HEK293T (cell line): ENCODE measurements around the gene PAN2.
"Not testable (repeated sequence)": the region's sequence is repeated elsewhere in the genome, so short reads cannot be mapped to it uniquely, and the experiment has no call there.

ENCODE experiments used
- CTCF ChIA-PET: fragments of 350-600 bp; formaldehyde crosslinking; extraction: SDS; loops from one replicate; lab custom pipeline; 2021; ENCODE audit warnings: antibody characterized with exemption, inconsistent platforms; lab: Yijun Ruan, JAX
- POLR2A ChIA-PET: fragments of 350-600 bp; formaldehyde crosslinking; extraction: SDS; loops from one replicate; lab custom pipeline; 2020; ENCODE audit warnings: antibody characterized with exemption, inconsistent platforms; lab: Yijun Ruan, JAX
- DNase-seq: peaks from one replicate; pipeline ENCODE4 v3.0.0; 2012; ENCODE audit warnings: mixed read lengths; ENCODE audit errors: extremely low spot score
- ARNT ChIP-seq: fragments of 450-650 bp; IDR thresholded peaks from 2 replicates; pipeline ENCODE4 v1.6.1; 2017; ENCODE audit warnings: mild to moderate bottlenecking
- BHLHE40 ChIP-seq: fragments of 450-650 bp; IDR thresholded peaks from 2 replicates; pipeline ENCODE4 v1.6.1; 2016; ENCODE audit warnings: mild to moderate bottlenecking, moderate library complexity, borderline replicate concordance
- CTBP1 ChIP-seq: fragments of 450-650 bp; IDR thresholded peaks from 2 replicates; pipeline ENCODE4 v1.6.1; 2016; ENCODE audit warnings: borderline replicate concordance
- ELF4 ChIP-seq: fragments of 450-650 bp; IDR thresholded peaks from 2 replicates; pipeline ENCODE4 v1.6.1; 2017; ENCODE audit warnings: antibody characterized with exemption
- FOXA1 ChIP-seq: fragments of 450-650 bp; IDR thresholded peaks from 2 replicates; pipeline ENCODE4 v1.6.1; 2016; ENCODE audit warnings: mild to moderate bottlenecking
- FOXK2 ChIP-seq: fragments of 450-650 bp; IDR thresholded peaks from 2 replicates; pipeline ENCODE4 v1.6.1; 2016; ENCODE audit warnings: mild to moderate bottlenecking
- FOXM1 ChIP-seq: fragments of 450-650 bp; IDR thresholded peaks from 2 replicates; pipeline ENCODE4 v1.6.1; 2017; ENCODE audit warnings: mild to moderate bottlenecking, borderline replicate concordance
- HDGF ChIP-seq: fragments of 450-650 bp; IDR thresholded peaks from 2 replicates; pipeline ENCODE4 v1.6.1; 2017; ENCODE audit warnings: antibody characterized with exemption, borderline replicate concordance
- L3MBTL2 ChIP-seq: fragments of 450-650 bp; conservative IDR thresholded peaks from 2 replicates; pipeline ENCODE4 v1.6.1; 2016; ENCODE audit warnings: mild to moderate bottlenecking
- LEF1 ChIP-seq: fragments of 450-650 bp; IDR thresholded peaks from 2 replicates; pipeline ENCODE4 v1.6.1; 2017; ENCODE audit warnings: mild to moderate bottlenecking, borderline replicate concordance
- NFRKB ChIP-seq: fragments of 450-650 bp; IDR thresholded peaks from 2 replicates; pipeline ENCODE4 v1.6.1; 2016; ENCODE audit warnings: mild to moderate bottlenecking, moderate library complexity
- SP1 ChIP-seq: fragments of 450-650 bp; IDR thresholded peaks from 2 replicates; pipeline ENCODE4 v1.6.1; 2017
- SUZ12 ChIP-seq: fragments of 450-650 bp; IDR thresholded peaks from 2 replicates; pipeline ENCODE4 v1.6.1; 2016; ENCODE audit warnings: mild to moderate bottlenecking
- TARDBP ChIP-seq: fragments of 450-650 bp; IDR thresholded peaks from 2 replicates; pipeline ENCODE4 v1.6.1; 2016
- ZNF384 ChIP-seq: fragments of 450-650 bp; IDR thresholded peaks from 2 replicates; pipeline ENCODE4 v1.6.1; 2016
- TF ChIP-seq, protein P1 (sequence below): fragments of 450-650 bp; IDR thresholded peaks from 2 replicates; pipeline ENCODE4 v1.6.1; 2016

Gene PAN2

DNA sequence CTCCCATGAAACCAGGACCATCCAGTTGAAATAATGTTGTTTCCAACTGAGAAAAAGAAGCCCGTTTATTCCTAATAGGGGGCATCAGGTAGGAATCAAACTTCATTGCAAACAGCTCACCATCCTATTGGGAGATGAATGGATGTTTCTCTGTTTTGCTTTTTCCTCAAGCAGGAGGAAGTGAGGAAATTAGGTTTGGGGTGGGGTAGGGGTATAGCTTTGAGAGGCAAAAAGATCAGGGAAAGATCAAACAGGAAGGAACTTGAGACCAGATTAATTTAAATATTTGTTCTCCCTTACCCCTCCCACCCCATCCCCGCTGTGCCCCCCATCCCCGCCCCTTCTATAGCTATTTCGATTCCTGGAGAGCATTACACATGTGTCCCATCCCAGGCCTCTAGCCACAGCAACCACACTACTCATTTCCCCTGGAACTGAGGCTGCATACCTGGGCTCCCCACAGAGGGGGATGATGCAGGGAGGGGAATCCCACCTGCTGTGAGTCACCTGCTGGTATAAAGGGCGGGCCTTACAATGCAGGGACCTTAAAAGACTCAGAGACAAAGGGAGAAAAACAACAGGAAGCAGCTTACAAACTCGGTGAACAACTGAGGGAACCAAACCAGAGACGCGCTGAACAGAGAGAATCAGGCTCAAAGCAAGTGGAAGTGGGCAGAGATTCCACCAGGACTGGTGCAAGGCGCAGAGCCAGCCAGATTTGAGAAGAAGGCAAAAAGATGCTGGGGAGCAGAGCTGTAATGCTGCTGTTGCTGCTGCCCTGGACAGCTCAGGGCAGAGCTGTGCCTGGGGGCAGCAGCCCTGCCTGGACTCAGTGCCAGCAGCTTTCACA lies 4.7 kb upstream of the PAN2 start, which contains the start of gene IL23A:
IL23A (plus strand) TSS at position 577 of the 850 bp plus-strand sequence; CDS start at position 738, 161 bp downstream.
- ChIA-PET CTCF (no interaction called here), POLR2A (interaction anchor here (1.1 to 2.2 kb wide), 2 partner anchors 22 kb away, joined by 4 to 8 read pairs; partner anchors contain the start of gene STAT2)
- TF ChIP-seq HDGF (no peak), ZNF384 (no peak), BHLHE40 (no peak), CTBP1 (no peak), SUZ12 (no peak), ARNT (no peak), FOXK2 (no peak), SP1 (no peak), NFRKB (no peak), L3MBTL2 (no peak), TARDBP (no peak), LEF1 (no peak), FOXM1 (no peak), FOXA1 (no peak), ELF4 (no peak)
- TF ChIP-seq, protein P1, sequence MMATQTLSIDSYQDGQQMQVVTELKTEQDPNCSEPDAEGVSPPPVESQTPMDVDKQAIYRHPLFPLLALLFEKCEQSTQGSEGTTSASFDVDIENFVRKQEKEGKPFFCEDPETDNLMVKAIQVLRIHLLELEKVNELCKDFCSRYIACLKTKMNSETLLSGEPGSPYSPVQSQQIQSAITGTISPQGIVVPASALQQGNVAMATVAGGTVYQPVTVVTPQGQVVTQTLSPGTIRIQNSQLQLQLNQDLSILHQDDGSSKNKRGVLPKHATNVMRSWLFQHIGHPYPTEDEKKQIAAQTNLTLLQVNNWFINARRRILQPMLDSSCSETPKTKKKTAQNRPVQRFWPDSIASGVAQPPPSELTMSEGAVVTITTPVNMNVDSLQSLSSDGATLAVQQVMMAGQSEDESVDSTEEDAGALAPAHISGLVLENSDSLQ = no peak
- DNase-seq = no peak

DNA sequence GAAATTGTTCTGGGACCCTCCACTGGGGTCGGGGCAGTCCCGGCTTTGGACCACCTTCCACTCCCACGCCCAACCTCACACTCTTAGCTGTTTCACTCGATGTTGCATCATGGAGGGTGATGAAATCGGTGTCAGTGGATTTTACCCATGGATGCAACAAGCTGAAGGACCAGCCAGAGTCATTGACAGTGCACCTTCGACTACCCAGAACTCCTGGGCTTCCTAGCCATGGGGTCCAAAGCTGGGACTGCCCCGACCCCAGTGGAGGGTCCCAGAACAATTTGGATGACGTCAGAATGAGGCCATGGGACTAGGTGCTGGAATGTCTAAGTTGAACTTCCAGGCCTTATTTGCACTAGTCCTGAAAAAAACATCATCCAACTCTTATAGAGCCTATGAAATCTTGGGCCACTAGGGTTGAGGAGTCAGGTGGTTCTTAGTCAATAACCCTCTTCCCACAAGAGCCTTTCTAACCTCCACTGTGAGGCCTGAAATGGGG lies 4.0 kb upstream of the PAN2 start:
- CTCF ChIA-PET = interaction anchor here (0.9 kb wide), 1 partner anchor 9 kb away, joined by 3 read pairs; no protein-coding TSS in a partner anchor

DNA sequence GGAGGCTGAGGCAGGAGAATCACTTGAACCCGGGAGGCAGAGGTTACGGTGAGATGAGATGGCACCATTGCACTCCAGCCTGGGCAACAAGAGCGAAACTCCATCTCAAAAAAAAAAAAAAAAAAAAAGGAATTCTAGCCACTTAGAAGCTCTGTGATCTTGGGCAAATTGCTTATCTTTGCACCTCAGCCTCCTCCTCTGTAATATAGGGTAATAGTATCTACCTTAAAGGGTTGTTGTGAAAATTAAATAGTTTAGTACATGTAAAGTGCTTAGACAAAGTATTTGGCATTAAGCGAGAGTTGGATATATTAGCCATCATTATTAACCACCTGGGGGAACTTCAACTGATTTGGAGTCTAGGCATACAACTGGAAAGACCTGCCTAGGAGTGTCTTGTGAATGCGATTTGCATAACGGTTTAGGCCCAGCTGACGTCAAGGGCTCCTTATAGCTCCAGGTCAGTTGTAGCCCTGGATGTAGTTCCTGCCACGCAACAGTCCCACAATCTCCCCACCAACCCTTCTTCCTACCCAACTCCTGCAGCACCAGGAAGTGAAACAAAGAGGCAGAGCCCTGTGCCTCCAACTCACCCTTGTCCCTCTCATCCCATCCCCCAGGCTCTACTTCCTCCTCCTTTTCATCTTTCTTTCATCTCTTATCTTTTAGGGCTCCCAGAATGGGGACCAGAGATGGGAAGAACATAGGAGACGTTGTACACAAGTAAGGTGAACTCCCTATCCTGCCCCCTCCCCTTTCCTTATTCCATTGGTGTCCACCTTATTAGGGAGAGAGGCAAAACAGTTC lies 2.8 kb upstream of the PAN2 start:
- POLR2A ChIA-PET = interaction anchor here (0.9 to 4.1 kb wide), 3 partner anchors 21 to 24 kb away, joined by 5 to 29 read pairs (median 8); partner anchors contain the start of genes CNPY2 and STAT2
- CTCF ChIA-PET = no interaction called here
- no peak for DNase-seq
- TF ChIP-seq LEF1 (no peak), FOXA1 (no peak), ZNF384 (no peak), FOXM1 (no peak), NFRKB (no peak), SUZ12 (no peak), CTBP1 (no peak), TARDBP (no peak), SP1 (no peak), ARNT (no peak), FOXK2 (no peak), ELF4 (no peak), L3MBTL2 (no peak), BHLHE40 (no peak), HDGF (no peak)
- TF ChIP-seq, protein P1 = no peak

More for the DNA sequence above, 4.0 kb upstream of the PAN2 start:
- POLR2A ChIA-PET = interaction anchor here (2.2 kb wide), 1 partner anchor 23 kb away, joined by 8 read pairs; the partner anchor contains the start of gene STAT2
- TF ChIP-seq FOXA1 = no peak
- TF ChIP-seq SUZ12 = no peak
- no peak for TF ChIP-seq ZNF384
- TF ChIP-seq TARDBP = no peak
- no peak for TF ChIP-seq CTBP1
- no peak for TF ChIP-seq L3MBTL2
- TF ChIP-seq NFRKB = no peak
- TF ChIP-seq ARNT = no peak
- DNase-seq = no peak

DNA sequence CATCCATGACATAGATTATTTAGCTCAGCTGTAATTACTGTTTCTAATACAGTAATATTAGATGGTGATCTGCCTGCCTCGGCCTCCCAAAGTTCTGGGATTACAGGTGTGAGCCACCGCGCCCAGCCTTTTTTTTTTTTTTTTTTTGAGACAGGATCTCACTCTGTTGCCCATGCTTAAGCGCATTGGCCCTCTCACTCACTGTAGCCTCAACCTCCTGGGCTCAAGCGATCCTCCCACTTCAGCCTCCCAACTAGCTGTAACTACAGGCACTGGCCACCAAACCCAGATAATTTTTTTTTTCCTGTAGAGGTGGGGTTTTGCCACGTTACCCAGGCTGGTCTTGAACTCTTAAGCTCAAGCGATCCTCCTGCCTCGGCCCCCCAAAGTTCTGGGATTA lies 1.7 kb upstream of the PAN2 start:
- POLR2A ChIA-PET = interaction anchor here (4.1 kb wide), 1 partner anchor 24 kb away, joined by 29 read pairs; the partner anchor contains the start of gene STAT2
- DNase-seq, CTCF ChIA-PET: not testable (repeated sequence)

DNA sequence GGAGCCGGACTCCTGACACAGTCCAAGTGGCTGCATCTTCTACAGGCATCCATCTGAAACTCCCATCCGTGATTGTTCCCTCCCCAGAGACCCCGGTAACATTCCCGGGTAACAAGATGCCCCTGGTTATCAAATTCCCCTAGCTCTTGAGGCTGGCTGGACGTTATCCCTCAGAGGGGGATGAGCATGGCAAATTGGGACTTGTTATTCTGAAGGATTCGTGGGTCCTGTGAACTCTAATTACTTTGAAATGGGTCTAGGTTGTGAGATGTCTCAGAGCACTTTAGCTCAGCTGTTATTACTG lies 642 bp upstream of the PAN2 start:
- POLR2A ChIA-PET = interaction anchor here (0.6 to 4.1 kb wide), 6 partner anchors 13 to 115 kb away, joined by 3 to 38 read pairs (median 10); partner anchors contain the start of genes CNPY2, STAT2 and TIMELESS
- CTCF ChIA-PET = interaction anchor here (1.8 kb wide), 1 partner anchor 130 kb away, joined by 4 read pairs; no protein-coding TSS in a partner anchor
- TF ChIP-seq TARDBP = no peak
- TF ChIP-seq BHLHE40 = no peak
- no peak for TF ChIP-seq CTBP1
- no peak for TF ChIP-seq NFRKB
- TF ChIP-seq FOXK2 = no peak
- TF ChIP-seq SUZ12 = no peak
- no peak for TF ChIP-seq ARNT
- TF ChIP-seq HDGF = no peak
- no peak for TF ChIP-seq SP1
- TF ChIP-seq, protein P1 = no peak
- TF ChIP-seq LEF1 = no peak
- TF ChIP-seq L3MBTL2 = no peak
- no peak for TF ChIP-seq FOXA1
- no peak for TF ChIP-seq ZNF384
- no peak for TF ChIP-seq FOXM1
- TF ChIP-seq ELF4 = no peak
- no peak for DNase-seq
